ENCODE measurements around the gene MSL2.
"Not testable (repeated sequence)": the region's sequence is repeated elsewhere in the genome, so short reads cannot be mapped to it uniquely, and the experiment has no call there.

MSL2 gene

DNA sequence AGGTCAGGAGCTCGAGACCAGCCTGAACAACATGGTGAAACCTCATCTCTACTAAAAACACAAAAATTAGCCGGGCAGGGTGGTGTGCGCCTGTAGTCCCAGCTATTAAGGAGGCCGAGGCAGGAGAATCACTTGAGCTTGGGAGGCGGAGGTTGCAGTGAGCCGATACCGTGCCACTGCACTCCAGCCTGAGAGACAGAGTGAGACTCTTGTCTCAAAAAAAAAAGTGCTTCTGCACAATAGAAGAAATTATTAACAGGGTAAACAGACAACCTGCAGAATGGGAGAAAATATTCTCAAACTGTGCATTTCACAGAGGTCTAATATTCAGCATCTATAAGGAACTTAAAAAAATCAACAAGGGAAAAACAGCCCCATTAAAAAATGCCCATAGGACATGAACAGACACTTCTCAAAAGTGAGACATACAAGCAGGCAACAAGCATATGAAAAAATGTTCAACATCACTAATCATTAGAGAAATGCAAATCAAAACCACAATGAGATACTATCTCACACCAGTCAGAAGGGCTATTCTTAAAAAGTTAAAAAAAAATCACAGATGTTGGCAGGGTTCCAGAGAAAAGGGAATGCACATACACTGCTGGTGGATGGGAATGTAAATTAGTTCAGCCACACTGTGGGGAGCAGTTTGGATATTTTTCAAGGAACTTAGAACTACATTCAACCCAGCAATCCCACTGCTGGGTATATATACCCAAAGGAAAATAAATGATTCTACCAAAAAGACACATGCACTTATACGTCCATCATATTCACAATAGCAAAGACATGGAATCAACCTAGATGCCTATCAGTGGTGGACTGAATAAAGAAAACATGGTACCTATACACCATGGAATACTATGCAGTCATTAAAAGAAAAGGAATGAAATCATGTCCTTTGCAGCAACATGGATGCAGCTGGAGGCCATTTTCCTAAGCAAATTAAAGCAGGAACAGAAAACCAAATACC, 75.5 kb downstream of the MSL2 start:
- TF ChIP-seq, protein P1, sequence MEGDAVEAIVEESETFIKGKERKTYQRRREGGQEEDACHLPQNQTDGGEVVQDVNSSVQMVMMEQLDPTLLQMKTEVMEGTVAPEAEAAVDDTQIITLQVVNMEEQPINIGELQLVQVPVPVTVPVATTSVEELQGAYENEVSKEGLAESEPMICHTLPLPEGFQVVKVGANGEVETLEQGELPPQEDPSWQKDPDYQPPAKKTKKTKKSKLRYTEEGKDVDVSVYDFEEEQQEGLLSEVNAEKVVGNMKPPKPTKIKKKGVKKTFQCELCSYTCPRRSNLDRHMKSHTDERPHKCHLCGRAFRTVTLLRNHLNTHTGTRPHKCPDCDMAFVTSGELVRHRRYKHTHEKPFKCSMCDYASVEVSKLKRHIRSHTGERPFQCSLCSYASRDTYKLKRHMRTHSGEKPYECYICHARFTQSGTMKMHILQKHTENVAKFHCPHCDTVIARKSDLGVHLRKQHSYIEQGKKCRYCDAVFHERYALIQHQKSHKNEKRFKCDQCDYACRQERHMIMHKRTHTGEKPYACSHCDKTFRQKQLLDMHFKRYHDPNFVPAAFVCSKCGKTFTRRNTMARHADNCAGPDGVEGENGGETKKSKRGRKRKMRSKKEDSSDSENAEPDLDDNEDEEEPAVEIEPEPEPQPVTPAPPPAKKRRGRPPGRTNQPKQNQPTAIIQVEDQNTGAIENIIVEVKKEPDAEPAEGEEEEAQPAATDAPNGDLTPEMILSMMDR (IDR thresholded peaks at IDR 0.05; ENCODE audit: insufficient read depth, low read depth, low read length, missing control alignments) = no peak
- no peak for DNase-seq (ENCODE audit: low read depth)
- no peak overlapping the region for H3K4me3 ChIP-seq (ENCODE audit: low read length)

DNA sequence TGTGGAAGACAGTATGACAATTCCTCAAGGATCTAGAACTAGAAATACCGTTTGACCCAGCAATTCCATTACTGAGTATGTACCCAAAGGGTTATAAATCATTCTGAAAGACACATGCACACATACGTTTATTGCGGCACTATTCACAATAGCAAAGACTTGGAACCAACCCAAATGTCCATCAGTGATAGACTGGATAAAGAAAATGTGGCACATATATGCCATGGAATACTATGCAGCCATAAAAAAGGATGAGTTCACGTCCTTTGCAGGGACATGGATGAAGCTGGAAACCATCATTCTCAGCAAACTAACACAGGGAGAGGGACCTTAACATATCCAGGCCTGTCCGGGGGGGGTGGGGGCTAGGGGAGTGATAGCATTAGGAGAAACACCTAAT, 76.4 kb downstream of the MSL2 start:
- not testable (repeated sequence) for H3K4me3 ChIP-seq (ENCODE audit: low read length); DNase-seq (ENCODE audit: low read depth)

DNA sequence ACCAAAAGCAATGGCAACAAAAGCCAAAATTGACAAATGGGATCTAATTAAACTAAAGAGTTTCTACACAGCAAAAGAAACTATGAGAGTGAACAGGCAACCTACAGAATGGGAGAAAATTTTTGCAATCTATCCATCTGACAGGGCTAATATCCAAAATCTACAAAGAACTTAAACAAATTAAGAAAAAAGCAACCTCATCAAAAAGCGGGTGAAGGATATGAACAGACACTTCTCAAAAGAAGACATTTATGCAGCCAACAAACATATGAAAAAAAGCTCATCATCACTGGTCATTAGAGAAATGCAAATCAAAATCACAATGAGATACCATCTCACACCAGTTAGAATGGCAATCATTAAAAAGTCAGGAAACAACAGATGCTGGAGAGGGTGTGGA, 76.8 kb downstream of the MSL2 start:
- DNase-seq (ENCODE audit: low read depth) = not testable (repeated sequence)

DNA sequence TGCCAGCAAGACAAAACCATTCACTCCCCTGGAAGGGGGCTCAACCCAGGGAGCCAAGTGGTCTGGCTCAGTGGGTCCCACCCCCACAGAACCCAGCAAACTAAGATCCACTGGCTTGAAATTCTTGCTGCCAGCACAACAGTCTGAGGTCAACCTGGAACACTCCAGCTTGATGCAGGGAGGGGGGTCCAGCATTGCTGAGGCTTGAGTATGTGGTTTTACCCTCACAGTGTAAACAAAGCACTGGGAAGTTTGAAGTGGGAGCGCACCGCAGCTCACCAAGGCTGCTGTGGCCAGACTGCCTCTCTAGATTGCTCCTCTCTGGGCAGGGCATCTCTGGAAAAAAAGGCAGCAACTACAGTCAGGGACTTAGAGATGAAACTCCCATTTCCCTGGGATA, 81.7 kb downstream of the MSL2 start:
- TF ChIP-seq, protein P1 (IDR thresholded peaks at IDR 0.05; ENCODE audit: insufficient read depth, low read depth, low read length, missing control alignments) = no peak
- H3K4me3 ChIP-seq (ENCODE audit: low read length) = no peak overlapping the region
- DNase-seq (ENCODE audit: low read depth) = no peak

More for the DNA sequence above, 76.8 kb downstream of the MSL2 start:
- H3K4me3 ChIP-seq (ENCODE audit: low read length) = not testable (repeated sequence)

DNA sequence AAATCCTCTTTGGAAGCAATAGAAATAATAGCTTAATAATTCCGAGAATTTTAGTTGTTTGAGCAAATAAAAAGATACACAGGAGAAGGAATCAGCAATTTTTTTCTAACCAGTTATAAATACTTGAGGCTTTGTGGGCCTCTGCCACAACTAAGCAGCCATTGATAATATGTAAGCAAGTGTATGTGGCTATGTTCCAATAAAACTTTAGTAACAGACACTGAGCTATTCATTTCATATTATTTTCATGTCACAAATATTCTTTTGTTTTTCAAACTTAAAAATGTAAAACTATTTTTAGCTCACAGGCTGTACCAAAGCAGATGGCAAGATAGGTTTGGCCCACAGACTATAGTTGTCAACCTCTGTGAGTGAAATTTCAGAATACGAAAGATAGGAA, 85.7 kb downstream of the MSL2 start:
- TF ChIP-seq, protein P1 (IDR thresholded peaks at IDR 0.05; ENCODE audit: insufficient read depth, low read depth, low read length, missing control alignments) = no peak
- DNase-seq (ENCODE audit: low read depth) = no peak

DNA sequence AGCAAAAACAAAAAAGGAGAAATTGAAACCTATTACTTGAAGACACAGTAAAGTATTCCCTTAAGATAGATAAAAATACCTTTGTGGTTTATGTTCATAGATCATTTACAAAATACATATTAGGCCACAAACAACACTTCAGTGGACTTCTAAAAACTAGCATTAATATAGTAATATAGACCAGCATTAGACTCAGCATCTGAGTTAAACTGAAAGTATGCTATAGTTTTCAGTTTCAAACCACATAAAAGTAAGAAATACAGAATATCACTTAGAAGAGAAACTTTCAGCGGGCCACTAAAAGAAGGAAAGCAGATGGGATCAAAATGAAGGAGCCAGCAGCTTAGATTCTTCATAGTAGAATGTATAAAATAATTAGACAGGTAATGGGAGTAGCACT, 86.6 kb downstream of the MSL2 start:
- no peak overlapping the region for H3K4me3 ChIP-seq (ENCODE audit: low read length)
- TF ChIP-seq, protein P1 (IDR thresholded peaks at IDR 0.05; ENCODE audit: insufficient read depth, low read depth, low read length, missing control alignments) = no peak
- DNase-seq (ENCODE audit: low read depth) = no peak

More for the DNA sequence above, 85.7 kb downstream of the MSL2 start:
- no peak overlapping the region for H3K4me3 ChIP-seq (ENCODE audit: low read length)

DNA sequence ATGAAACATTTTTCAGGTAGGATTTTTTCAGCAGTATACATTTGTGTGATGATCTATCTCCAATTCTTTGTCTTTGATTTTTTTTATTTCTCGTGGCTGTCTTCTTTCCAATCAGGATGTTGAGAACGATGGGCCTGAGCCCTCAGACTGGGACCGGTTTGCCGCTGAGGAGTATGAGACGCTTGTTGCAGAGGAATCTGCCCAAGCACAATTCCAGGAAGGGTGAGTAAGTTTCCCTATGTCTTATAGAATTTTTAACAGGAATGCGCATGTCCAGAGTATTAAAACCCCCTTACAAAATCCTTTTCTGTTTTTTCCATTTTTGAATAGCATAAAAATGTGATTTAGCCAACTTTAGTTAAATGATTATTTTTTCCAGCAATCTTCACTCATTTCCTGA, 90.0 kb downstream of the MSL2 start:
- no peak overlapping the region for H3K4me3 ChIP-seq (ENCODE audit: low read length)
- TF ChIP-seq, protein P1 (IDR thresholded peaks at IDR 0.05; ENCODE audit: insufficient read depth, low read depth, low read length, missing control alignments) = no peak
- DNase-seq (ENCODE audit: low read depth) = peak; percentile 8

DNA sequence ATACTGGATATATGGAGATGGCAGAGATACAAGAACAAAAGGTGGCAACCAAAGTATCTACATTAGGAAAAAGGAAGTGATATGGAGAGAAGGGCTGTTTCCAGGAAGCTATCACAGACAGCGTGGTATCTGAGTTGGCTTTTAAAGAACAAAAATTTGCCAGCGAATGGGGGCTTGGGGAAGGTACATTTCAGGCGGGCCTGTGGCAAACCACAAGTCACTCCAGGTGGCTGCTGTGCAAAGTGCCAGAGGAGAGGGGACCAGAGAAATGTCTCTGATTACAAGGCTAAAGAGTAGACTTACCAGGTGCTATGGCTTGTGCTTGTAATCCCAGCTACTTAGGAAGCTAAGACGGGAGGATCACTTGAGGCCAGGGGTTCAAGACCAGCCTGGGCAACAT, 91.1 kb downstream of the MSL2 start:
- H3K4me3 ChIP-seq (ENCODE audit: low read length) = no peak overlapping the region
- TF ChIP-seq, protein P1 (IDR thresholded peaks at IDR 0.05; ENCODE audit: insufficient read depth, low read depth, low read length, missing control alignments) = no peak
- no peak for DNase-seq (ENCODE audit: low read depth)
